Left colon (tissue), 2 donors: ENCODE measurements around the gene TACSTD2. TPM values are rescaled to one million over a fixed set of nuclear protein-coding genes. Genes with fewer than 3 reads are reported as not detected.
"Not testable (repeated sequence)": the region's sequence is repeated elsewhere in the genome, so short reads cannot be mapped to it uniquely, and the experiment has no call there.

Source experiments
- ATAC-seq: fragments of 200-7000 bp; cut with Tn5 transposase; one replicate; pipeline ENCODE4 v1.9.1; 2020; ENCODE audit warnings: mild to moderate bottlenecking, moderate library complexity
- DNase-seq, 2 donors: peaks; one replicate each; pipeline ENCODE4 v3.0.0-alpha.2; 2020
- intact Hi-C, 2 donors: fragments of 100-400 bp; cut with DNase I in 1 of 2; cut with micrococcal nuclease in 1 of 2; formaldehyde crosslinking; loops; one replicate each; pipeline versions ENCODE4 v1.11.2 to v1.14.0; 2022; cut with DNase I, micrococcal nuclease
- long read RNA-seq: library from polyadenylated mRNA; unstranded; transcript quantifications from one replicate; pipeline ENCODE4 v2.0.0, GENCODE V29; 2021
- total RNA-seq, 2 donors: library from RNA; stranded (reverse); fragmentation: NEBNext Ultra II Directional; extraction: Animal tissue kit (Norgen Biotek cat#: 25700); gene quantifications; one replicate each; pipeline ENCODE4 v1.2.1, GENCODE V29; 2021
- donor health status: DM: no; HTN: no; CAD: no.
- donor health status: DM: yes; HTN: yes; CAD: no.

Gene TACSTD2
- under 1 TPM; 0.37 to 0.42 TPM for total RNA-seq
- long read RNA-seq, partial matches to known transcripts = 0 of 1 reads
- long read RNA-seq, other reads (novel, unspliced or antisense) = 0 of 1 reads

- peak; percentile 44 to 66 for DNase-seq
- intact Hi-C loops = no loop called here
- ATAC-seq = peak; percentile 94
Observed at GRCh38 chr1:58576727-58577653, at the start of gene TACSTD2. TACSTD2 (minus strand) TSS chr1:58577252; CDS start chr1:58577156, 96 bp downstream.

- DNase-seq (no peak), ATAC-seq (no peak)
- intact Hi-C loops = no loop called here
Observed at GRCh38 chr1:58626293-58626692, 49.2 kb upstream of the TACSTD2 start.

- ATAC-seq, intact Hi-C loops, DNase-seq: not testable (repeated sequence)
Observed at GRCh38 chr1:58623259-58623658, 46.2 kb upstream of the TACSTD2 start.

- ATAC-seq (no peak), DNase-seq (no peak)
- intact Hi-C loops = no loop called here
Observed at GRCh38 chr1:58622571-58622970, 45.5 kb upstream of the TACSTD2 start.

- intact Hi-C loops = no loop called here
- no peak for DNase-seq
- ATAC-seq = no peak
Observed at GRCh38 chr1:58621391-58621790, 44.3 kb upstream of the TACSTD2 start.

- DNase-seq (no peak), ATAC-seq (no peak)
- intact Hi-C loops = no loop called here
Observed at GRCh38 chr1:58620926-58621325, 43.9 kb upstream of the TACSTD2 start.

- DNase-seq = peak; percentile 34 to 42
- intact Hi-C loops = no loop called here
- peak; percentile 89 for ATAC-seq
Observed at GRCh38 chr1:58620259-58620658, 43.2 kb upstream of the TACSTD2 start.

- DNase-seq = no peak
- intact Hi-C loops = no loop called here
- ATAC-seq = peak; percentile 38
Observed at GRCh38 chr1:58619286-58620054, 42.4 kb upstream of the TACSTD2 start.

GRCh38 chr1:58618303-58618702 lies 41.3 kb upstream of the TACSTD2 start:
- DNase-seq (peak in 1 of 2 donors; percentile 33), ATAC-seq (no peak)
- intact Hi-C loops = no loop called here

- intact Hi-C loops = no loop called here
- ATAC-seq (no peak), DNase-seq (no peak)
Observed at GRCh38 chr1:58611861-58612385, 34.9 kb upstream of the TACSTD2 start.

- DNase-seq (no peak), ATAC-seq (no peak)
- intact Hi-C loops = no loop called here
Observed at GRCh38 chr1:58608945-58609344, 31.9 kb upstream of the TACSTD2 start.

- intact Hi-C loops = no loop called here
- ATAC-seq (no peak), DNase-seq (no peak)
Observed at GRCh38 chr1:58608297-58608696, 31.2 kb upstream of the TACSTD2 start.

- no peak for ATAC-seq
- intact Hi-C loops = no loop called here
- no peak for DNase-seq
Observed at GRCh38 chr1:58607391-58607790, 30.3 kb upstream of the TACSTD2 start.

GRCh38 chr1:58601921-58602320 lies 24.9 kb upstream of the TACSTD2 start:
- intact Hi-C loops, ATAC-seq, DNase-seq: not testable (repeated sequence)

GRCh38 chr1:58597996-58598395 lies 20.9 kb upstream of the TACSTD2 start:
- DNase-seq = no peak
- intact Hi-C loops = no loop called here
- no peak for ATAC-seq

- DNase-seq (no peak), ATAC-seq (no peak)
- intact Hi-C loops = no loop called here
Observed at GRCh38 chr1:58597076-58597475, 20.0 kb upstream of the TACSTD2 start.

GRCh38 chr1:58596631-58597052 lies 19.6 kb upstream of the TACSTD2 start:
- intact Hi-C loops = no loop called here
- DNase-seq (no peak), ATAC-seq (no peak)

GRCh38 chr1:58594546-58594945 lies 17.5 kb upstream of the TACSTD2 start:
- intact Hi-C loops = no loop called here
- no peak for ATAC-seq
- DNase-seq = no peak

GRCh38 chr1:58592522-58593134 lies 15.6 kb upstream of the TACSTD2 start:
- no peak for ATAC-seq

More at GRCh38 chr1:58592522-58593134, 15.6 kb upstream of the TACSTD2 start:
- DNase-seq = no peak
- intact Hi-C loops = no loop called here
